ENCODE measurements around the gene FBXL22.

FBXL22 gene

DNA sequence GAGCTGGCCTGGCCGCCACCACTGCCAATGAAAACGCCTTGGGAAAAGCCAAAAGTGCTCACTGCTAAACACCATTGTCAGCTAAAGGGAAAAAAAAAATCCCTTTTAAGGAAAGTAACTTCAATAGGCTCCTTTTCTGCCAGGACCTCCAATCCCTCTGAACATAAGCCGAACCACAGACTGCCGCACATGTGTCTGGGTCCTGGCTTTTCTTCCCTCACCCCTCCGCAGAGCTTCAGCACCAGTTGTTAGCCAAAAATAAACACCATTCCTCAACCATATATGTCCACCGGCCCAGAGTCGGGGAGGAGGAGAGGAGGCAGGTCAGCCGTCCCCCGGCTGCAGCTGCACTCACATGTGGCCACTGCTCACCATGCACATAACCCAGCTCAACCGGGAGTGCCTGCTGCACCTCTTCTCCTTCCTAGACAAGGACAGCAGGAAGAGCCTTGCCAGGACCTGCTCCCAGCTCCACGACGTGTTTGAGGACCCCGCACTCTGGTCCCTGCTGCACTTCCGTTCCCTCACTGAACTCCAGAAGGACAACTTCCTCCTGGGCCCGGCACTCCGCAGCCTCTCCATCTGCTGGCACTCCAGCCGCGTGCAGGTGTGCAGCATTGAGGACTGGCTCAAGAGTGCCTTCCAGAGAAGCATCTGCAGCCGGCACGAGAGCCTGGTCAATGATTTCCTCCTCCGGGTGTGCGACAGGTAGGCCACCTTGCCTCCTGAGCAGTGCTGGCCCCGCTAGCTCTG lies at the start of gene FBXL22:
FBXL22 (plus strand) TSS at position 350 of the 753 bp plus-strand sequence; CDS start at position 356, 6 bp downstream.
- no peak for DNase-seq (ENCODE audit: low read depth)

DNA sequence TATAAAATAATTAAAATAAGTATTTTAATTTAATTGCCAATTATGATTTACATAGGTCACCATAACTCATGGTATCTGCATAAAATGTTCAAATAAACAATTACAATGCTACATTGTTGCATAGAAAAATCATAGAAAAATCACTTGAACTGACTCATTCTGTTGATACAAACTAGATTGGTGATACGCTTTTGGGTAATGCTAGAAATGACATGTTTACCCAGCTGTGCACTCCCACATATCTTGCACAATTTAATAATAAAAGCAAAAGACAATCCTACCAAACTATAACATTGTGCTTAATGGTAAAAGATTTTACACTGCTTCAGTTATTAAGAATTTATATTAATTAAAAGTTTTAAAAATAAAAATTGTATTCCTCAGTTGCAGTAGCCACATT lies 45.8 kb upstream of the FBXL22 start:
- DNase-seq (ENCODE audit: low read depth), result peak; percentile 11

DNA sequence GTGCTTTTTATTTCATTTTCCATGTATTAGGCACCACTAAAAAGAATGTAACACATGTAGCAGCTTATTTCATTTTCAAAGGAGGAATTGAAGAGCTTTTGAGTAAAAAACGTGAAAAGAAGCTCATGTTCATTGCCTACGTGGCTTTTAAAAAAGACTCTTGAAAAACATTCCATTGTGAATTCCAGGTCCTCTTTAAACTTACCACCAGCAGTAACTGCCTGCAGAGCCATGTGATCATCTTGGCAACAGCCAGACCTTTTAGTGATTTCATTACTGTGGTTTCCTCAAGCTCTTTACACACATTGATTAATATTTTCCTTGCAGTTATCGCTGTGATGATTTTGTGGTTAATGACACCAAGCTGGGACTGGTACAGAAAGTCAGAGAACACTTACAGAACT lies 43.8 kb upstream of the FBXL22 start:
- peak; percentile 55 for DNase-seq (ENCODE audit: low read depth)

- DNase-seq (ENCODE audit: low read depth), result no peak
Observed at GRCh38 chr15:63554337-63554927, 42.8 kb upstream of the FBXL22 start.

DNA sequence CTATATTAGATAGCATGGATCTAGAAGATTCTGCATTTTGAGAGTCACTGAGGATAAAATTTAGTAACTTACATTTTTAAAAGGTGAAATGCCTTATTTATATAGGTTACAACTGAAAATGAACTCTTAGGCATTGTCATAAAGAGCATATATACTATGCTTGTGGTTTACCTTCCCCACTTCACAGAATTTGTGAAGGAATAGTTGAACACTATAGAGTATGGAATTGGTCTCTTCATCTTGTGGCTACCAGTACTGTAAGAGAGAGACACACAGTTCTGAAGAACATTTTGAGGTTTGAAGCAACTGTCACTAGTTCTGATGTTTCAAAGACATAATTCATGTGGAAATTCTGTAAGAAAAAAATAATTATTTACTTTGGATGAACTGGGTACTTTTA lies 41.7 kb upstream of the FBXL22 start:
- DNase-seq (ENCODE audit: low read depth), result no peak

- DNase-seq (ENCODE audit: low read depth), result no peak
Observed at GRCh38 chr15:63556246-63556645, 40.9 kb upstream of the FBXL22 start.

- DNase-seq (ENCODE audit: low read depth), result no peak
Observed at GRCh38 chr15:63556736-63557135, 40.5 kb upstream of the FBXL22 start.

DNA sequence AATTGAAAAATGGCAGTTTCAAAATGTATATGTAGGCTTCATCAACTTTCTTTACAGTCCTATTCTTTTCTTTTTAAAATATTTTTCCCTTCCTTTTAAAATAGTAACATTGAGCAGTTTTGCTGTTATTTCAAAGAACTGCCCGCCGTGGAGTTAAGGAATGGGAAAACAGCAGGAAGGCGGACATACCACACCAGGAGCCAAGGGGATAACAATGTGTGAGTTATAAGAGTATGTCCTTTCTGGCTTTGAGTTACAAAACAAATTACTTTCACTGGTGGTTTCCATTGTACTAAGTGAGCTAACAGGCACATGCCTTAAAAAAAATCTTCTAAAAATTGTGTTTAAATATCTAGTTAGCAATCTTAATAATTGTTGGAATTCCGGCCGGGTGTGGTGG lies 37.4 kb upstream of the FBXL22 start:
- DNase-seq (ENCODE audit: low read depth), result no peak

GRCh38 chr15:63560741-63561448 lies 36.3 kb upstream of the FBXL22 start:
- no peak for DNase-seq (ENCODE audit: low read depth)

DNA sequence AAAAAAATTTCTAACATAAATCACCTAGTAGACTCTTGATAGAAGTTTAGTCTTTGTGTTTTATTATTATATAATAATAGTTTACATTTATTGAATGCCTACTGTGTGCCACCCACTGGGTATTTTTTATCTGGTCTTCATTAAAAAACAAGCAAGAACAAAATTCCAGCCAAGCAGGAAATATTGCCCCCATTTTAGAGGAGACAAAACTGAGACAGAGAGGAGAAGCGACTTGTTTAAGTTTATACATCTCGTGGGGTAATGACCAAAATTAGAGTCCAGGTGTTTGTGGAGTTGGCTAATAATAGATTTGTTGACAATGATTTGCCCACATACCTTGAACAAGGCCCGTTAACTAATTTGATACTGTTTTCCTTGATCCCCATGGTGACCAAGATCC lies 33.1 kb upstream of the FBXL22 start:
- DNase-seq (ENCODE audit: low read depth), result no peak

DNA sequence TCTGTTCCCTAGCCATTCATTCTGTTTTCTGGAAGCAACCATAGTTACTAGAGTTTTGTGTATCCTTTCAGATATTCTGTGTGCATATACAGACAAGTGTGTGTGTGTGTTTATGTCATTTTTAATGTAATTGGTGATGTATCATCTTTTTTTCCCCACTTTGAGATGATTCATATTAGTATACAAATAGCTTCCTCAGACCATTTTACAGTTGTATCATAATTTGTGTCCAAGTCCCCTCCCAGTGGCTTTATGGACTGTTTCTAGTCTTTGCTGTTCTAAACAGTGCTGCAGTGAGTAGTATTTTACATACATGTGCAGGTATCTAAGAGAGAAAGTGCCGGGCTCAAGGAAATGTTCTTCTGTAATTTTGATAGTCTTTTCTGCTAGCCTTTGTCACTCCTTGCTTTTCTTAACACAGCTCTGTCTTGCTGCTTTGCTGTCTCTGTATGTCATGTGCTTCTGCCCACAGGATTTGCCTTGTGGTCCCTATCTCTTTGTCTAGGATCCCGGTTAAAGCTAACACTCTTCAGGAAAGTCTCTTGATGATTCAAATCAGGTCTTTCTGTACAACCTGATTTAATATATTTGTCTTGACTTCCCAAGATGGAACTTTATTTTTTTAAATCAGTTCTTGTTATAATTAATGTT lies 31.5 kb upstream of the FBXL22 start:
- DNase-seq (ENCODE audit: low read depth), result no peak

- DNase-seq (ENCODE audit: low read depth), result no peak
Observed at GRCh38 chr15:63572749-63573464, 24.3 kb upstream of the FBXL22 start.

DNA sequence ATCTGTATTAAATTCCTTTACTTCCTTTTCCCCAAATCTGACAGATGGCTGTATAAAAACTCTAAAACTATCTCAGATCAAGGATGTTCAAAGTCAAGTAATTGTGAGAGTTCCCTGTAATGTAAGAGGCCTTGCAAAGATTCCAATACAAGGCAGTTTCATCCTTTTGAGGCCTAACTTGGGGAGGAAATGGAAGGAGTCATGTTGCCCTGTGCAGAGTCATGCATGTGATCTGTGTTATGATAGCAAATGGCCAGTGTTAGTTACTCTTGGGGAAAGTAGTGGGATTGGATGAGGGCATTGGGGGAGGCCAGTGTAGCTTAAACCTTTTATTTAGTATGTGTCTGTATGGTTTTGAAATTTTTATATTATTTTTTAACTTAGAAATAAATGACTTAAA lies 23.7 kb upstream of the FBXL22 start:
- no peak for DNase-seq (ENCODE audit: low read depth)

DNA sequence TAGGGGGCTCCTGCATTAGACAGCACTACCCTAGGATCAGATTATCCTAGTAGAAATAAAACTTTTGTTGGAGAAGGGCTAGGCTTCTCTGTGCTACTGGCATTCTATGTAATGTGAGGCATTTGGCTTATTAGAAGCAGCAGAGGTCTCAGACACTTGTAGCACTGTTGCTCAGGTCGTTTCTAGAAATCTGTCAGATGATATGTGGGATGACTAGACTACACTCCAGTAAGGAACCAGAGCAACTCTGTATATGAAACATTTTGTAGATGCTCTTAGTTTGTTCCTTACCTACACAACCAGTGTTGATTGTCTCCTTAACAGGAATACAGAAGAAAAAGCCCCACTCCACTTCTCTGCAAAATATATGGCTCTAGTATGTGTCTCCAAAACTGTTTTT lies 21.9 kb upstream of the FBXL22 start:
- no peak for DNase-seq (ENCODE audit: low read depth)

- no peak for DNase-seq (ENCODE audit: low read depth)
Observed at GRCh38 chr15:63576441-63576840, 20.7 kb upstream of the FBXL22 start.

- no peak for DNase-seq (ENCODE audit: low read depth)
Observed at GRCh38 chr15:63582179-63582578, 15.0 kb upstream of the FBXL22 start.

- DNase-seq (ENCODE audit: low read depth), result peak; percentile 68
Observed at GRCh38 chr15:63582718-63583426, 14.3 kb upstream of the FBXL22 start.

GRCh38 chr15:63586790-63587189 lies 10.4 kb upstream of the FBXL22 start:
- DNase-seq (ENCODE audit: low read depth), result no peak

DNA sequence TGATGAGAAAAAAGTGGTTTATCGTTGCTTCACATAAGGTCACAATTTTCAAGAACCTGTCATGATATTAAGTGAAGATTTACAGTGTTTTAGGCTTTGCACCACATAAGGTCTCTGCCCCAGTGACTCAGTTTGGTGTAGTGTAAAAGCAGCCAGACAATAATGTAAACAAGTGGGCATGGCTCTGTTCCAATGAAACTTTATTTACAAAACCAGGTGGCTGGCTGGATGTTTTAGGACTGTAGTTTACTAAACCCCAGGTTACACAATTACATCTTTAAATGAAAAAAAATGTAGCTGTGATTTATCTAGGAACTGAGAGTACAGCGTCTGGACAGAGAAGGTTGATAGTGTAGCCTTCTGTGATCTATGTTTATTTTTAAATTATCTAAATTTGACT lies 9.7 kb upstream of the FBXL22 start:
- DNase-seq (ENCODE audit: low read depth), result no peak

DNA sequence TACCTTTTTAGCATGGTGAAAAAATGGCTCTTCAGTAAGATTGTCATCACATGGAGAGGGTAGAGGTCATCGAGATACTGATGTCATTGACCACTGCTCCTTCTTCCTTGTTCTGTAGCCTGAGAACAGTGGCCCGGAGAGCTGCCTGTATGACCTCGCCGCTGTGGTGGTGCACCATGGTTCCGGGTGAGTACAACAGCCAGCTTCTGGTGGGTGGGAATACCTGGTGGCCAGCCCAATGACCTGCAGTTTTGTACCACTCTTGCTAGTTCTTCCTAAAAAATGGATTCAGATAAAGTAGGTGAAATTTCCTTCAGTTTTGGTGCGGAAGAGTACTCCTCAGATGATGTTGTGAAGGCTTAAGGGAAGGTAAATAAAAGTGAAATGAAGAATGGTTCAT lies 8.4 kb upstream of the FBXL22 start:
- no peak for DNase-seq (ENCODE audit: low read depth)
